ENCODE data around the gene FUT1. TPM values are rescaled to one million over a fixed set of nuclear protein-coding genes. Genes with fewer than 3 reads are reported as not detected.

FUT1 gene
- total RNA-seq, 1 donor from 2014 or later, result 5.7 TPM

- Mint-ChIP-seq H3K36me3 (ENCODE audit: low read depth, unreplicated experiment) (peaks cover 65% of the 10 kb centered on the region), H3K4me3 (ENCODE audit: unreplicated experiment) (peak overlapping the region; percentile 18), H3K9me3 (ENCODE audit: unreplicated experiment) (no peaks in the 10 kb centered on the region), H3K27ac (ENCODE audit: unreplicated experiment) (peak overlapping the region; percentile 0), H3K4me1 (ENCODE audit: unreplicated experiment) (peaks cover 42% of the 10 kb centered on the region), H3K27me3 (ENCODE audit: unreplicated experiment) (peaks cover 18% of the 10 kb centered on the region)
- DNase-seq (ENCODE audit: low spot score), result no peak
- no peak for TF ChIP-seq CTCF (IDR thresholded peaks at IDR 0.05; ENCODE audit: unreplicated experiment)
Measured at GRCh38 chr19:48731452-48731851, 21.0 kb downstream of the FUT1 start.

- H3K4me1 Mint-ChIP-seq (ENCODE audit: unreplicated experiment), result peaks cover 60% of the 10 kb centered on the region
- H3K4me3 Mint-ChIP-seq (ENCODE audit: unreplicated experiment), result peak overlapping the region; percentile 78
- peaks cover 25% of the 10 kb centered on the region for H3K27me3 Mint-ChIP-seq (ENCODE audit: unreplicated experiment)
- no peaks in the 10 kb centered on the region for H3K9me3 Mint-ChIP-seq (ENCODE audit: unreplicated experiment)
- no peak for TF ChIP-seq CTCF (IDR thresholded peaks at IDR 0.05; ENCODE audit: unreplicated experiment)
- H3K36me3 Mint-ChIP-seq (ENCODE audit: low read depth, unreplicated experiment), result peaks cover 75% of the 10 kb centered on the region
- H3K27ac Mint-ChIP-seq (ENCODE audit: unreplicated experiment), result peak overlapping the region; percentile 61
- no peak for DNase-seq (ENCODE audit: low spot score)
Measured at GRCh38 chr19:48728911-48729664, 23.4 kb downstream of the FUT1 start.

GRCh38 chr19:48726556-48726955, 25.9 kb downstream of the FUT1 start:
- H3K36me3 Mint-ChIP-seq (ENCODE audit: low read depth, unreplicated experiment), result peaks cover 65% of the 10 kb centered on the region
- TF ChIP-seq CTCF (IDR thresholded peaks at IDR 0.05; ENCODE audit: unreplicated experiment), result no peak
- peaks cover 56% of the 10 kb centered on the region for H3K4me1 Mint-ChIP-seq (ENCODE audit: unreplicated experiment)
- H3K27me3 Mint-ChIP-seq (ENCODE audit: unreplicated experiment), result peaks cover 30% of the 10 kb centered on the region
- H3K9me3 Mint-ChIP-seq (ENCODE audit: unreplicated experiment), result no peaks in the 10 kb centered on the region
- peak overlapping the region; percentile 74 for H3K4me3 Mint-ChIP-seq (ENCODE audit: unreplicated experiment)
- peak overlapping the region; percentile 99 for H3K27ac Mint-ChIP-seq (ENCODE audit: unreplicated experiment)
- DNase-seq (ENCODE audit: low spot score), result no peak

- H3K36me3 Mint-ChIP-seq (ENCODE audit: low read depth, unreplicated experiment), result peaks cover 54% of the 10 kb centered on the region
- no peaks in the 10 kb centered on the region for H3K9me3 Mint-ChIP-seq (ENCODE audit: unreplicated experiment)
- no peak for TF ChIP-seq CTCF (IDR thresholded peaks at IDR 0.05; ENCODE audit: unreplicated experiment)
- peak overlapping the region; percentile 85 for H3K4me3 Mint-ChIP-seq (ENCODE audit: unreplicated experiment)
- H3K27ac Mint-ChIP-seq (ENCODE audit: unreplicated experiment), result peak overlapping the region; percentile 99
- H3K4me1 Mint-ChIP-seq (ENCODE audit: unreplicated experiment), result peaks cover 53% of the 10 kb centered on the region
- peak; percentile 68 for DNase-seq (ENCODE audit: low spot score)
- H3K27me3 Mint-ChIP-seq (ENCODE audit: unreplicated experiment), result peaks cover 32% of the 10 kb centered on the region
Measured at GRCh38 chr19:48724796-48725753, 27.4 kb downstream of the FUT1 start.

All from endothelial cell (in vitro differentiated cells).